Measurements from ENCODE around the gene ADGRB2. TPM values are rescaled to one million over a fixed set of nuclear protein-coding genes. Genes with fewer than 3 reads are reported as not detected.
A peak's percentile ranks its signal among the peaks of the same experiment; 100 is the strongest.

Gene ADGRB2
- polyA plus RNA-seq, 3 donors, result not detected

GRCh38 chr1:31762726-31763670, 1.1 kb downstream of the ADGRB2 start:
- H3K4me3 Mint-ChIP-seq, result peak overlapping the region; percentile 70 to 83
- intact Hi-C loops (cut with micrococcal nuclease), result no loop called here
- peaks cover 3 to 27% of the 10 kb centered on the region in 2 donors for H3K9me3 ChIP-seq (replicated peaks in 1 of 2; ENCODE audit: control insufficient read depth in 1 of 2, insufficient read depth in 1 of 2, low read length in 2 of 2)
- peak overlapping the region; percentile 71 for H3K4me2 ChIP-seq (replicated peaks; ENCODE audit: extremely low read depth, low read length, poor library complexity, severe bottlenecking)
- H2AFZ ChIP-seq (ENCODE audit: insufficient read depth, low read depth, low read length, poor library complexity, severe bottlenecking), result peak overlapping the region; percentile 42
- no peaks in the 10 kb centered on the region for H3K36me3 ChIP-seq (replicated peaks in 1 of 2; ENCODE audit: control insufficient read depth in 1 of 2, insufficient read depth in 2 of 2, low read length in 2 of 2)
- H3K36me3 Mint-ChIP-seq, result peaks cover 5 to 9% of the 10 kb centered on the region in 2 donors
- peaks cover 48 to 78% of the 10 kb centered on the region in 2 donors for H3K27me3 ChIP-seq (ENCODE audit: control insufficient read depth in 2 of 2, insufficient read depth in 2 of 2, low read length in 2 of 2)
- TF ChIP-seq, protein P1, sequence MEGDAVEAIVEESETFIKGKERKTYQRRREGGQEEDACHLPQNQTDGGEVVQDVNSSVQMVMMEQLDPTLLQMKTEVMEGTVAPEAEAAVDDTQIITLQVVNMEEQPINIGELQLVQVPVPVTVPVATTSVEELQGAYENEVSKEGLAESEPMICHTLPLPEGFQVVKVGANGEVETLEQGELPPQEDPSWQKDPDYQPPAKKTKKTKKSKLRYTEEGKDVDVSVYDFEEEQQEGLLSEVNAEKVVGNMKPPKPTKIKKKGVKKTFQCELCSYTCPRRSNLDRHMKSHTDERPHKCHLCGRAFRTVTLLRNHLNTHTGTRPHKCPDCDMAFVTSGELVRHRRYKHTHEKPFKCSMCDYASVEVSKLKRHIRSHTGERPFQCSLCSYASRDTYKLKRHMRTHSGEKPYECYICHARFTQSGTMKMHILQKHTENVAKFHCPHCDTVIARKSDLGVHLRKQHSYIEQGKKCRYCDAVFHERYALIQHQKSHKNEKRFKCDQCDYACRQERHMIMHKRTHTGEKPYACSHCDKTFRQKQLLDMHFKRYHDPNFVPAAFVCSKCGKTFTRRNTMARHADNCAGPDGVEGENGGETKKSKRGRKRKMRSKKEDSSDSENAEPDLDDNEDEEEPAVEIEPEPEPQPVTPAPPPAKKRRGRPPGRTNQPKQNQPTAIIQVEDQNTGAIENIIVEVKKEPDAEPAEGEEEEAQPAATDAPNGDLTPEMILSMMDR (IDR thresholded peaks at IDR 0.05), result peak; percentile 60
- H3K27ac Mint-ChIP-seq, result peak overlapping the region in 1 of 7 donors; percentile 70
- H3K9me3 Mint-ChIP-seq, result peaks cover 0 to 15% (median 7%) of the 10 kb centered on the region in 7 donors
- 1% methylated on average over 46 of the region's 60 CpGs for WGBS (ENCODE audit: insufficient coverage)
- peak overlapping the region in 1 of 3 experiments; percentile 63 for H3K4me3 ChIP-seq (replicated peaks in 1 of 3; ENCODE audit: low read depth in 2 of 3, low read length in 3 of 3)
- H3K4me1 ChIP-seq (ENCODE audit: control insufficient read depth in 1 of 2, insufficient read depth in 2 of 2, low read length in 2 of 2), result peaks cover 21 to 34% of the 10 kb centered on the region in 2 donors
- no peaks in the 10 kb centered on the region for H3K79me2 ChIP-seq (ENCODE audit: insufficient read depth, low read length)
- H3K4me1 Mint-ChIP-seq, result peaks cover 25% of the 10 kb centered on the region
- no peak overlapping the region for H3K27ac ChIP-seq (ENCODE audit: low read depth in 1 of 2, low read length in 2 of 2)
- peak overlapping the region; percentile 17 for H3K9ac ChIP-seq (ENCODE audit: insufficient read depth, low read length, poor library complexity, severe bottlenecking)
- no peaks in the 10 kb centered on the region for H4K20me1 ChIP-seq (ENCODE audit: insufficient read depth, low read length)
- DNase-seq, result peak; percentile 35 to 69 (median 43)
- H3K27me3 Mint-ChIP-seq (ENCODE audit: low read depth in 3 of 3), result peaks cover 67 to 89% (median 84%) of the 10 kb centered on the region in 3 donors

- DNase-seq, result no peak
- H3K4me3 Mint-ChIP-seq, result peak overlapping the region; percentile 6 to 83
- H3K4me3 ChIP-seq (replicated peaks in 1 of 3; ENCODE audit: low read depth in 2 of 3, low read length in 3 of 3), result peak overlapping the region in 1 of 3 experiments; percentile 63
- no peaks in the 10 kb centered on the region for H3K36me3 ChIP-seq (replicated peaks in 1 of 2; ENCODE audit: control insufficient read depth in 1 of 2, insufficient read depth in 2 of 2, low read length in 2 of 2)
- 20% methylated on average over 6 of the region's 7 CpGs for WGBS (ENCODE audit: insufficient coverage)
- H3K27ac ChIP-seq (ENCODE audit: low read depth in 1 of 2, low read length in 2 of 2), result no peak overlapping the region
- H3K4me1 Mint-ChIP-seq, result peaks cover 25% of the 10 kb centered on the region
- H3K4me2 ChIP-seq (replicated peaks; ENCODE audit: extremely low read depth, low read length, poor library complexity, severe bottlenecking), result no peak overlapping the region
- H2AFZ ChIP-seq (ENCODE audit: insufficient read depth, low read depth, low read length, poor library complexity, severe bottlenecking), result no peak overlapping the region
- TF ChIP-seq, protein P1 (IDR thresholded peaks at IDR 0.05), result no peak
- H3K27me3 ChIP-seq (ENCODE audit: control insufficient read depth in 2 of 2, insufficient read depth in 2 of 2, low read length in 2 of 2), result peaks cover 48 to 73% of the 10 kb centered on the region in 2 donors
- H4K20me1 ChIP-seq (ENCODE audit: insufficient read depth, low read length), result no peaks in the 10 kb centered on the region
- intact Hi-C loops (cut with micrococcal nuclease), result no loop called here
- peaks cover 62 to 82% (median 77%) of the 10 kb centered on the region in 3 donors for H3K27me3 Mint-ChIP-seq (ENCODE audit: low read depth in 3 of 3)
- H3K27ac Mint-ChIP-seq, result no peak overlapping the region
- H3K9me3 ChIP-seq (replicated peaks in 1 of 2; ENCODE audit: control insufficient read depth in 1 of 2, insufficient read depth in 1 of 2, low read length in 2 of 2), result peaks cover 3 to 27% of the 10 kb centered on the region in 2 donors
- H3K9ac ChIP-seq (ENCODE audit: insufficient read depth, low read length, poor library complexity, severe bottlenecking), result no peak overlapping the region
- H3K36me3 Mint-ChIP-seq, result peaks cover 5 to 9% of the 10 kb centered on the region in 2 donors
- H3K4me1 ChIP-seq (ENCODE audit: control insufficient read depth in 1 of 2, insufficient read depth in 2 of 2, low read length in 2 of 2), result peaks cover 21 to 34% of the 10 kb centered on the region in 2 donors
- H3K79me2 ChIP-seq (ENCODE audit: insufficient read depth, low read length), result no peaks in the 10 kb centered on the region
- peaks cover 0 to 15% (median 7%) of the 10 kb centered on the region in 7 donors for H3K9me3 Mint-ChIP-seq
Measured at GRCh38 chr1:31762323-31762722, 1.8 kb downstream of the ADGRB2 start.

All from CD14-positive monocyte (primary cell).